Stimulated activated CD8-positive, alpha-beta memory T cell treated with anti-CD3 and anti-CD28 coated beads, Interleukin-2, amount 100 ng/mL, for 1 hour (primary cell): ENCODE data around the gene RSRC1.
"Not testable (repeated sequence)": the region's sequence is repeated elsewhere in the genome, so short reads cannot be mapped to it uniquely, and the experiment has no call there.

ENCODE experiments used
- DNase-seq, 2 donors: peaks; one replicate each; pipeline ENCODE4 v3.0.0-alpha.2; 2020; ENCODE audit warnings: low read depth in 2 of 2

The RSRC1 gene

GRCh38 chr3:158522221-158523136, 412.6 kb downstream of the RSRC1 start:
- no peak for DNase-seq

DNA sequence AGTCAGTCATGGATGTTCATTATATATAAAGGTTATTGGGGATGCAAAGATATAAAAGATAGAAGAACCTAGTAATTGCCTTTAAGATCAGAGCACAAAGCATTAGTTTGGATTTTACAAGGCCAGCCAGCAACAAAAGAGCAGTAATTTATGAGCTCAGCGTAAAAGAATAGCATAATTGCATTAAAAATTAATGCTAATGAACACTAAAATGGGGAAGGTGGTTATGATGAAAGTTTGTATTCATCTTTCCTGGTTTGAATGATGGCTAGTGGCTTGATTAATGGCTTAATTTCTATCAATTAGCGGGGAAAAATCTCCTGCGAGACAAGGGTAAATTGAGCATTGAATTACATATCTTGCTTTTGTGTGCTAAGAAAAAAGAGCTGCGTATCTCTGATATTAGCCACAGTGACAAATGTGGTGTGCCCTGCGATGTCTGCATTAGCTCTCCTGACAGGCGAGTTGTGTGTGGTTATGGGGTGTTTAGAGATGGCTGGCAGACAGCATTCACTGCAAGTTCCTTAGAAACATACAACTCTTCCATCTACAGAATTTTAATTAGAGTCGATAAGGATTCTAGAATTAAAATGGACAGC, 418.3 kb downstream of the RSRC1 start:
- no peak for DNase-seq

- DNase-seq: no peak
Observed at GRCh38 chr3:158531334-158531733, 421.4 kb downstream of the RSRC1 start.

DNA sequence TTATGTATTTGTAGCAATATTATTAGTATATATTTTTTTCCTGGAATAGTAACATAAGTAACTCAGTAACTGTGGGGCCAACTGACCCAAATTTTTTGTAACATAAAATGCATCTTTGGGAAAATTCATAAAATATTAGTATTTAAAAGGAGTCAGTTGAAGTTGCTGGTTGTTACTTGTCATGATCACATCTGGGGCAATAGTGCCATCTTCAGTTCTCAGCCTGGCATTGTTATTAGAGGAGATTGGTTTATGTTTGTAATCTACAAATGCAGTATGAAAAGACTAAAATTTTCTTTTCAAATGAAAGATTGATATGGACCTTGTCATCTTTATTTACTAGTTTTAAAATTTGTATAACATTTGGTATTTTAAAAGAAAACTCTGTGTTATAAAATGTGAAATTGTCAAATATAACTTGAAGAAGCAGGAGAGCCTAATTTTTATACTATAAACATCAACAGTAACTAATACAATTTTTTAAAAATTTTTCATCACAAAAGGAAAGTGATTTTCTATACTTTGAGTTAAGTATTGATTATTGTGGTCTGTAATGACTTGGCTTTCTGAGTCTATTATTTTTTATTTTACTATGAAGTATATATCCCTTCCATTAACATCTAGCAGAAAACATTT, 422.3 kb downstream of the RSRC1 start:
- no peak for DNase-seq

DNA sequence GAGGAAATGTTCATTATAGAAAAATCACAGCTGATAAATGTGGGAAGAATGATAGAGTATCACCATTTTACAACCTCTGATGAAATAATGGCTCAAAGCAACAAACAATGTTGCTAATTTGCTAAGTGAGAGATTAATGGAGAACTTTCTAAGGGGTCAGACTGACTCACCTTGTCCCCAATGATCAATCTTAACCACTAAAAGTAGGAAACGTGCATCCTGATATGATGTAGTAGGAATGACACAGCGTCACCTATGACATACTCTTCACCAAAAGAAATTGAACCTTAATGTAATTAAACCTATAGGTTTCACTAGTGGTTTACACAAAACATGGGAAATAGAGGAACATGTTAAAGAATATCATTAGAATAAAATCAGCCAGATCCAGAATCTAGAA, 426.0 kb downstream of the RSRC1 start:
- no peak for DNase-seq

- peak in 1 of 2 donors; percentile 1 for DNase-seq
Observed at GRCh38 chr3:158539414-158540014, 429.6 kb downstream of the RSRC1 start.

- no peak for DNase-seq
Observed at GRCh38 chr3:158540066-158540465, 430.2 kb downstream of the RSRC1 start.

- DNase-seq: no peak
Observed at GRCh38 chr3:158548691-158549090, 438.8 kb downstream of the RSRC1 start.

DNA sequence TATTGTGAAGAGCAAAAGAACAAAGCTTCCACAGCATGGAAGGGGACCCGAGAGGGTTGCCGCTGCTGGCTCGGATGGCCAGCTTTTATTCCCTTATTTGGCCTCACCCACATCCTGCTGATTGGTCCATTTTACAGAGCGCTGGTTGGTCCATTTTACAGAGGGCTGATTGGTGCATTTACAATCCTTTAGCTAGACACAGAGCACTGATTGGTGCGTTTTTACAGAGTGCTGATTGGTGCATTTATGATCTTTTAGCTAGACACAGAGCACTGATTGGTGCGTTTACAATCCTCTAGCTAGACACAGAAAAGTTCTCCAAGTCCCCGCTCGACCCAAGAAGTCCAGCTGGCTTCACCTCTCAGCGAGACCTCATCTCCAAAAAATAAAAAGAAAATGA, 440.0 kb downstream of the RSRC1 start:
- not testable (repeated sequence) for DNase-seq

DNA sequence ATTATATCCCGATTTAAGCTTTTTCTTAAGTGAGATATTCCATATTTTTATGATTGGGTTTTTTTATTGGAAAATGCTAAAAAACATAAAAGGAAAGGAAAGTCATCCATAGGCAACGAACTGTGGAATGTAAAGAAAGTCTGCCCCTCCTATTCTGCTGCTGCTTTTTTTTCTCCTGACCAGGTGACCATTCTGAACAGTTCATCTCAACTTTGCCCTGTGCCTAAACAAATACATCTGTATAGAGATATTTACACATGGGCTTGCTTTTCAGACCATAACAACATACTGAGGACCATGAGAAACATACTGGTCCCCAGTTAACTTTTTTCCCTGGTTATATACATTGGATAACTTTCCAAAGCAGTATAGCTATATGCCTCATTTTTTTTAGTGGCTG, 442.2 kb downstream of the RSRC1 start:
- DNase-seq: no peak

DNA sequence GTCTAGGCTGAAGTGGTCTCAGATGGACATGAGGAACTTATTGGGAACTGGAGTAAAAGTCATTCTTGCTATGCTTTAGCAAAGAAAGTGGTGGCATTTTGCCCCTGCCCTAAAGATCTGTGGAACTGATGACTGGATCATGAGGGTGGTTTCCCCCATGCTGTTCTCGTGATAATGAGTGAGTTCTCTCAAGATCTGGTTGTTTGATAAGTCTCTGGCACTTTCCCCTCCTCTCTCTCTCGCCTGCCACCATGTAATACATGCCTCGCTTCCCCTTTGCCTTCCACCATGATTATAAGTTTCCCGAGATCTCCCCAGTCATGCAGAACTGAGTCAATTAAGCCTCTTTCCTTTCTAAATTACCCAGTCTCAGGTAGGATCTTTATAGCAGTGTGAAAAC, 449.6 kb downstream of the RSRC1 start:
- no peak for DNase-seq

DNA sequence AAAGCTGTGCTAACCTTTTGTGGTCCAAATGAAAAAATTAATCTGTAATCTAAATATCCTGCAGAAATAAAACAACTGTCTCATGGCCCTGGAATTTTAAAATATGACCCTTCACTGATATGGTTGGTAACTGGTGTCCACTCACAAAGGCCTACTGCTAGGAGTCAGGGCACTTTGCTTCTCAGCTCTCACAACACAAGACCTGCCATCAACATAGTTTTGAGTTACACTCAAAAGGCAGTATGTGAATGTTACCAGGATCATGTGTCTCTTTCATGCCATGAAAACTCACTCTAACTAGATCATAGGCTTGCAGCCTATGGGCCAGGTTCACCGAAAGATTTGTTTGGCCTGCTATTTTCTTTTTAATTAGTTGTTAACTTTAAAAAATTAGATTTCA, 451.1 kb downstream of the RSRC1 start:
- DNase-seq: no peak

DNA sequence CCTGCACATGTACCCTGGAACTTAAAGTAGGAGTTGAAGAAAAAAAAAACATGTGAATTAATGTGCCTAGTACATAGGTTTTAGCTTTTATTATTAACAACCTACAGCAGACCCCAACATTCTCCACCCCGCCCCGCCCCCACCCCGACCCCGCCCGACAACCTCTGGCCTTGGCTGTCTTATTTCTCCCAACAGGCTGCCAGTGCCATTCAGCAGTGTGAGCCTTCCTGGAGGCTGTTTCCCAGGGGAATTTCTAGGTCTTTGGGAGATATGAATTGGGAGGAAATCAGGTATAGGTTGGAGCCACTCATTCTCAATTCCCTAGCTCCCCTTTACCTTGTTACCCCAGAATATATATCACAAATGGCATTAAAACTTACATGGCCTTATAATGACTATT, 452.8 kb downstream of the RSRC1 start:
- no peak for DNase-seq

GRCh38 chr3:158563076-158563475, 453.2 kb downstream of the RSRC1 start:
- DNase-seq: no peak

- no peak for DNase-seq
Observed at GRCh38 chr3:158565076-158565475, 455.2 kb downstream of the RSRC1 start.

GRCh38 chr3:158568784-158569183, 458.9 kb downstream of the RSRC1 start:
- DNase-seq: no peak

GRCh38 chr3:158569794-158570193, 459.9 kb downstream of the RSRC1 start:
- DNase-seq: no peak

- DNase-seq: peak; percentile 47 to 64
Observed at GRCh38 chr3:158570999-158571702, 461.3 kb downstream of the RSRC1 start, which contains the start of gene MLF1. Gene MLF1, plus strand, starts transcription at chr3:158571194. Its CDS starts 107 bp downstream, at chr3:158571301.

GRCh38 chr3:158571969-158572765, 462.3 kb downstream of the RSRC1 start:
- DNase-seq: no peak

DNA sequence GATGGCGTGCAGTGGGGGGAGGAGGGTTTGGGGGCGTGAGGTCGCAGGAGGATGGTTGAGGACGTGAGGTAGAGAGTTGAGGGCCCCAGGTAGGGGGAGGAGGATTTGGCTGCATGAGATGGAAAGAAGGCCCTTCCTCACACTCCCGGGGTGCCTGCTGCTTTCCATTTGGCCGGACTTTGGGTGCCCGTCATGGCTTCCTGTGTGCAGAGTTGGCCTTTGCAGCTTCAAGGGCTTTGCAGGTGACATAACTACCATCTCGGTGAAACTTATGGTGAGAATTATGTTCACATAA, 462.8 kb downstream of the RSRC1 start:
- no peak for DNase-seq

DNA sequence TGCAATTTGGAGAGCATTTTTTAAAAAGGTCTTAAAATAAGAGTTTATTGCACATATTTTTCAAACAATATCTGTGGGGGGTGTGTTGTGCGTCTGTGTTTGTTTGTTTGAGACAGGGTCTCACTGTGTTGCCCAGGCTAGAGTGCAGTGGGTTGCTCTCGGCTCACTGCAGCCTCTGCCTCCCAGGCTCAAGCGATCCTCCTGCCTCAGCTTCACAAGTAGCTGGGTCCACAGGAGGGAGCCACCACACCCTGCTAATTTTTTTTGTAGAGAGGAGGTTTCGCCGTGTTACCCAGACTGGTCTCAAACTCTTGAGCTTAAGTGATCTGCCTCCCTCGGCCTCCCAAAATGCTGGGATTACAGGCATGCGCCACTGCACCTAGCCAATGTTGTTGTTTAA, 463.8 kb downstream of the RSRC1 start:
- DNase-seq: no peak
